PC-3 (cell line): ENCODE results near the gene CACNA1H. TPM values are rescaled to one million over a fixed set of nuclear protein-coding genes. Genes with fewer than 3 reads are reported as not detected.

Source experiments
- ATAC-seq: fragments of 200-7000 bp; cut with Tn5 transposase; 2 replicates; pipeline ENCODE4 v1.9.1; 2020; ENCODE audit warnings: mild to moderate bottlenecking, moderate library complexity
- BruUV-seq: library from RNA; stranded (reverse); fragments of 400-500 nt; replicated peaks from 2 replicates; lab custom pipeline; 2021; lab: Mats Ljungman, UMichigan
- CTCF ChIA-PET: fragments of 300-600 bp; sonication (Branson Sonifier 250); formaldehyde crosslinking; loops from one replicate; lab custom pipeline; 2022; ENCODE audit warnings: antibody characterized with exemption; lab: Charles Lee
- POLR2A ChIA-PET: fragments of 300-600 bp; sonication (Branson Sonifier 250); formaldehyde crosslinking; loops from one replicate; lab custom pipeline; 2022; ENCODE audit warnings: antibody characterized with exemption; ENCODE audit not compliant: unreplicated experiment; lab: Charles Lee
- DNase-seq: peaks from one replicate; pipeline ENCODE4 v3.0.0-alpha.2; 2015
- H2AFZ ChIP-seq: fragments of 300-600 bp; sonication (generic); 2 replicates; pipeline ENCODE4 v1.6.0; 2016; ENCODE audit warnings: antibody characterized with exemption, low read length
- H3F3A ChIP-seq: fragments of 300-600 bp; sonication (generic); one replicate; pipeline ENCODE4 v1.6.0; 2017; ENCODE audit warnings: antibody characterized with exemption, low read length, control low read depth, mild to moderate bottlenecking; ENCODE audit not compliant: unreplicated experiment
- H3K27ac ChIP-seq: fragments of 300-600 bp; sonication (generic); 2 replicates; pipeline ENCODE4 v1.5.1; 2016; ENCODE audit warnings: mild to moderate bottlenecking, low read length
- H3K27me3 ChIP-seq: fragments of 300-600 bp; sonication (generic); 2 replicates; pipeline ENCODE4 v1.6.1; 2016; ENCODE audit warnings: low read length, mixed read lengths
- H3K36me3 ChIP-seq: fragments of 300-600 bp; sonication (generic); 2 replicates; pipeline ENCODE4 v1.6.1; 2016; ENCODE audit warnings: low read depth, mixed run types, low read length, mixed read lengths
- H3K4me1 ChIP-seq: fragments of 300-600 bp; sonication (generic); 2 replicates; pipeline ENCODE4 v1.5.1; 2016; ENCODE audit warnings: low read length; ENCODE audit not compliant: insufficient read depth
- H3K4me2 ChIP-seq: fragments of 300-600 bp; sonication (generic); 2 replicates; pipeline ENCODE4 v1.6.0; 2016; ENCODE audit warnings: low read length
- H3K4me3 ChIP-seq: fragments of 300-600 bp; sonication (generic); 2 replicates; pipeline ENCODE4 v1.5.1; 2016; ENCODE audit warnings: mild to moderate bottlenecking, low read length, mixed read lengths
- H3K79me2 ChIP-seq: fragments of 300-600 bp; sonication (generic); 2 replicates; pipeline ENCODE4 v1.6.1; 2017; ENCODE audit warnings: low read length, mixed read lengths
- H3K9ac ChIP-seq: fragments of 300-600 bp; sonication (generic); 2 replicates; pipeline ENCODE4 v1.6.0; 2016; ENCODE audit warnings: mild to moderate bottlenecking, low read length
- H3K9me2 ChIP-seq: fragments of 300-600 bp; sonication (generic); replicated peaks from 2 replicates; pipeline ENCODE4 v1.6.1; 2016; ENCODE audit warnings: mixed run types, low read length, mixed read lengths
- H3K9me3 ChIP-seq: fragments of 300-600 bp; sonication (generic); 2 replicates; pipeline ENCODE4 v1.6.1; 2016; ENCODE audit warnings: low read length, mixed read lengths
- H4K20me1 ChIP-seq: fragments of 300-600 bp; sonication (generic); 2 replicates; pipeline ENCODE4 v1.6.1; 2016; ENCODE audit warnings: low read length, mixed read lengths
- EZH2 ChIP-seq: fragments of 300-600 bp; sonication (generic); IDR thresholded peaks from one replicate; pipeline ENCODE4 v1.6.1; 2017; ENCODE audit warnings: antibody characterized with exemption, mild to moderate bottlenecking, low read length; ENCODE audit not compliant: unreplicated experiment
- EZH2phosphoT487 ChIP-seq: fragments of 300-600 bp; sonication (generic); IDR thresholded peaks from 2 replicates; pipeline ENCODE4 v1.6.1; 2018; ENCODE audit warnings: mild to moderate bottlenecking, antibody characterized with exemption, low read length, borderline replicate concordance
- intact Hi-C: fragments of 100-400 bp; cut with micrococcal nuclease; formaldehyde crosslinking; loops from 2 replicates; pipeline ENCODE4 v1.9.0; 2023
- total RNA-seq: library from RNA; depleted of rRNA; stranded (reverse); fragments of >200 nt; gene quantifications from 2 replicates; pipeline ENCODE4 v1.2.3, GENCODE V29; 2014
- TF ChIP-seq, protein P1 (sequence below): fragments of 300-600 bp; sonication (generic); conservative IDR thresholded peaks from 2 replicates; pipeline ENCODE4 v1.5.1; 2017; ENCODE audit warnings: antibody characterized with exemption, low read depth, mild to moderate bottlenecking, low read length

CACNA1H gene
- total RNA-seq, 1 experiment from 2014 or later = 4.1 TPM

DNA sequence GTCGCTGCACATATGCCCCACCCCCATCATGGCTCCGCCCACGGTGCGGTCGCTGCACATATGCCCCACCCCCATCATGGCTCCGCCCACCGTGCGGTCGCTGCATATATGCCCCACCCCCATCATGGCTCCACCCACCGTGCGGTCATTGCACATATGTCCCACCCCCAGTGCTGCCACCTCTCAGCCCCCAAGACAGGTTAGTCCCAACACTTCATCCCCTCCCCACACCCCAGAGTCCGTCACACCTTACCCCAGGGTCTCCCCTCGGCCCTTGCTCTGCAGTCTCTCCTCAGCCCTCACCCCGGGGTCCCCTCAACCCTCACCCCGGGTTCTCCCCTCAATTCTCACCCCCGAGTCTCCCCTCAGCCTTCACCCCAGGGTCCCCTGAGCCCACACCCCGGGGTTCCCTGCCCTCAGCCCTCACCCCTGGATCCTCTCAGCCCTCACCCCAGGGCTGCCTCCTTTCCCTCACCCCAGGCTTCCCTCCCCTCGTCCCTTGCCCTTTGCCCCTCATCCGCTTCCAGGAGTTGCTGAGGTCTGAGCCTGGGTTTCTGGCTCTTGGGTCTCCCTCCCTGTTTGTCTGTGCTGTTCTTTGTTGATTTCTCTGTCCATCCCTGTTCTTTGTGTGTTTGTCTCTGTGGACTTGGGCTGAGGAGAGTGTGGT lies 46.6 kb downstream of the CACNA1H start:
- Histone ChIP-seq H3K9ac (no peak overlapping the region), H3K36me3 (no peaks in the 10 kb centered on the region), H3K9me3 (no peaks in the 10 kb centered on the region), H3K27me3 (no peaks in the 10 kb centered on the region), H3K4me3 (no peak overlapping the region), H3F3A (no peaks in the 10 kb centered on the region), H2AFZ (no peak overlapping the region), H3K27ac (no peak overlapping the region), H3K4me2 (no peak overlapping the region), H3K79me2 (no peaks in the 10 kb centered on the region), H4K20me1 (no peaks in the 10 kb centered on the region), H3K9me2 (no peaks in the 10 kb centered on the region), H3K4me1 (no peaks in the 10 kb centered on the region)
- BruUV-seq = no TSS peak
- intact Hi-C loops = no loop called here
- ATAC-seq (no peak), DNase-seq (no peak)
- TF ChIP-seq EZH2 (no peak), EZH2phosphoT487 (no peak)
- TF ChIP-seq, protein P1, sequence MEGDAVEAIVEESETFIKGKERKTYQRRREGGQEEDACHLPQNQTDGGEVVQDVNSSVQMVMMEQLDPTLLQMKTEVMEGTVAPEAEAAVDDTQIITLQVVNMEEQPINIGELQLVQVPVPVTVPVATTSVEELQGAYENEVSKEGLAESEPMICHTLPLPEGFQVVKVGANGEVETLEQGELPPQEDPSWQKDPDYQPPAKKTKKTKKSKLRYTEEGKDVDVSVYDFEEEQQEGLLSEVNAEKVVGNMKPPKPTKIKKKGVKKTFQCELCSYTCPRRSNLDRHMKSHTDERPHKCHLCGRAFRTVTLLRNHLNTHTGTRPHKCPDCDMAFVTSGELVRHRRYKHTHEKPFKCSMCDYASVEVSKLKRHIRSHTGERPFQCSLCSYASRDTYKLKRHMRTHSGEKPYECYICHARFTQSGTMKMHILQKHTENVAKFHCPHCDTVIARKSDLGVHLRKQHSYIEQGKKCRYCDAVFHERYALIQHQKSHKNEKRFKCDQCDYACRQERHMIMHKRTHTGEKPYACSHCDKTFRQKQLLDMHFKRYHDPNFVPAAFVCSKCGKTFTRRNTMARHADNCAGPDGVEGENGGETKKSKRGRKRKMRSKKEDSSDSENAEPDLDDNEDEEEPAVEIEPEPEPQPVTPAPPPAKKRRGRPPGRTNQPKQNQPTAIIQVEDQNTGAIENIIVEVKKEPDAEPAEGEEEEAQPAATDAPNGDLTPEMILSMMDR = no peak
- POLR2A ChIA-PET = no interaction called here
- CTCF ChIA-PET = no interaction called here

DNA sequence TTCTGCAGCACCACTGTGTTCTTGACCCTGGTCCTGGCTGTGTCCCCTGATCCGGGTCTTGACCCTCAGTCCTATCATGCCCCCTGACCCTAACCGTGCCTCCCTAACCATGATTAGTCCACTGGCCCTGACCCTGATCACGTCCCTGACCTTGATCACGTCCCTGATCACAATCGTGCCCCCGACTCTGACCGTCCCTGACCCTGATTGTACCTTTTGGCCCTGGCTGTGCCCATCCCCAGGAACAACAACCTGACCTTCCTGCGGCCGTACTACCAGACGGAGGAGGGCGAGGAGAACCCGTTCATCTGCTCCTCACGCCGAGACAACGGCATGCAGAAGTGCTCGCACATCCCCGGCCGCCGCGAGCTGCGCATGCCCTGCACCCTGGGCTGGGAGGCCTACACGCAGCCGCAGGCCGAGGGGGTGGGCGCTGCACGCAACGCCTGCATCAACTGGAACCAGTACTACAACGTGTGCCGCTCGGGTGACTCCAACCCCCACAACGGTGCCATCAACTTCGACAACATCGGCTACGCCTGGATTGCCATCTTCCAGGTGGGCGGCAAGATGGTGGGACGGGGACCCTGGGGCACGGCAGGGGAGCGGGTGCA lies 47.2 kb downstream of the CACNA1H start:
- no peaks in the 10 kb centered on the region for H3F3A ChIP-seq
- H4K20me1 ChIP-seq = no peaks in the 10 kb centered on the region
- H3K9me2 ChIP-seq = no peaks in the 10 kb centered on the region
- POLR2A ChIA-PET = no interaction called here
- no peak overlapping the region for H3K9ac ChIP-seq
- no TSS peak for BruUV-seq
- H3K79me2 ChIP-seq = no peaks in the 10 kb centered on the region
- H2AFZ ChIP-seq = no peak overlapping the region
- no peak overlapping the region for H3K4me2 ChIP-seq
- no peaks in the 10 kb centered on the region for H3K9me3 ChIP-seq
- TF ChIP-seq, protein P1 = no peak
- no peak for TF ChIP-seq EZH2
- no peak for TF ChIP-seq EZH2phosphoT487
- H3K4me3 ChIP-seq = no peak overlapping the region
- no peaks in the 10 kb centered on the region for H3K36me3 ChIP-seq
- H3K4me1 ChIP-seq = no peaks in the 10 kb centered on the region
- ATAC-seq (no peak), DNase-seq (no peak)
- intact Hi-C loops = no loop called here
- H3K27ac ChIP-seq = no peak overlapping the region
- H3K27me3 ChIP-seq = no peaks in the 10 kb centered on the region
- CTCF ChIA-PET = no interaction called here

DNA sequence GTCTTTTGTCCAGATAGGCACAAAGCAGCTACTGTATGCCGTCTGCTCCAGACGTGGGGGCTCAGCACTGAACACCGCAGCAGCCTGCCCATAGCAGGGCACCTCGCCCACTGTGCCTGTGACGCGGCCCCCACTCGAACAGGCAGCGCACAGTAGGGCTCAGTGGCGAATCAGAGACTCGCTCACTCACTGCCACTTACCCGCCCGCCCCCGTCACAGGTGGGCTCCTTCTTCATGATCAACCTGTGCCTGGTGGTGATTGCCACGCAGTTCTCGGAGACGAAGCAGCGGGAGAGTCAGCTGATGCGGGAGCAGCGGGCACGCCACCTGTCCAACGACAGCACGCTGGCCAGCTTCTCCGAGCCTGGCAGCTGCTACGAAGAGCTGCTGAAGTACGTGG lies 48.5 kb downstream of the CACNA1H start:
- Histone ChIP-seq H3K9ac (no peak overlapping the region), H3K4me2 (no peak overlapping the region), H3K4me3 (no peak overlapping the region), H2AFZ (no peak overlapping the region), H3K9me3 (no peaks in the 10 kb centered on the region), H3K27ac (no peak overlapping the region), H3F3A (no peaks in the 10 kb centered on the region), H3K36me3 (no peaks in the 10 kb centered on the region), H4K20me1 (no peaks in the 10 kb centered on the region), H3K9me2 (no peaks in the 10 kb centered on the region), H3K27me3 (no peaks in the 10 kb centered on the region), H3K4me1 (no peaks in the 10 kb centered on the region), H3K79me2 (no peaks in the 10 kb centered on the region)
- intact Hi-C loops = no loop called here
- ATAC-seq (no peak), DNase-seq (no peak)
- no TSS peak for BruUV-seq
- ChIA-PET POLR2A (no interaction called here), CTCF (no interaction called here)
- no peak for TF ChIP-seq EZH2
- TF ChIP-seq, protein P1 = no peak
- no peak for TF ChIP-seq EZH2phosphoT487
